Trophoblast cell (in vitro differentiated cells and primary cell): ENCODE data around the gene FAM216A.
"Not testable (repeated sequence)": the region's sequence is repeated elsewhere in the genome, so short reads cannot be mapped to it uniquely, and the experiment has no call there.

Experiments used
- DNase-seq, 2 donors: peaks; one replicate each; pipeline ENCODE4 v3.0.0-alpha.2; 2016
- H2AFZ ChIP-seq: 2 replicates; pipeline ENCODE4 v1.6.1; 2013; ENCODE audit warnings: low read length, moderate library complexity, mild to moderate bottlenecking; ENCODE audit not compliant: insufficient read depth, poor library complexity
- H2AK5ac ChIP-seq: 2 replicates; pipeline ENCODE4 v1.6.1; 2013; ENCODE audit warnings: mild to moderate bottlenecking, low read length
- H2BK120ac ChIP-seq: 2 replicates; pipeline ENCODE4 v1.6.1; 2013; ENCODE audit warnings: low read length, mild to moderate bottlenecking, moderate library complexity; ENCODE audit not compliant: insufficient read depth, poor library complexity
- H2BK12ac ChIP-seq: 2 replicates; pipeline ENCODE4 v1.6.1; 2013; ENCODE audit warnings: mild to moderate bottlenecking, low read length, moderate library complexity
- H2BK5ac ChIP-seq: 2 replicates; pipeline ENCODE4 v1.6.1; 2013; ENCODE audit warnings: low read length, low read depth, moderate library complexity, mild to moderate bottlenecking; ENCODE audit not compliant: poor library complexity
- H3K14ac ChIP-seq: 2 replicates; pipeline ENCODE4 v1.6.1; 2013; ENCODE audit warnings: mild to moderate bottlenecking, low read length
- H3K18ac ChIP-seq: 2 replicates; pipeline ENCODE4 v1.6.1; 2013; ENCODE audit warnings: mild to moderate bottlenecking, low read length
- H3K23ac ChIP-seq: 2 replicates; pipeline ENCODE4 v1.6.1; 2013; ENCODE audit warnings: low read length
- H3K27ac ChIP-seq: 2 replicates; pipeline ENCODE4 v1.5.1; 2013; ENCODE audit warnings: low read depth, mild to moderate bottlenecking, inconsistent platforms, low read length, moderate library complexity
- H3K27me3 ChIP-seq: 2 replicates; pipeline ENCODE4 v1.6.1; 2013; ENCODE audit warnings: inconsistent platforms, mild to moderate bottlenecking, low read length, moderate library complexity; ENCODE audit not compliant: insufficient read depth
- H3K36me3 ChIP-seq, 2 experiments: 1 replicate in 1 of 2; 2 replicates in 1 of 2; pipeline ENCODE4 v1.6.1; 2013; ENCODE audit warnings: low read length in 2 of 2, mild to moderate bottlenecking in 2 of 2, moderate library complexity in 1 of 2; ENCODE audit not compliant: insufficient read depth in 2 of 2, control insufficient read depth in 1 of 2
- H3K4ac ChIP-seq: 2 replicates; pipeline ENCODE4 v1.6.1; 2013; ENCODE audit warnings: low read depth, mild to moderate bottlenecking, low read length, moderate library complexity
- H3K4me1 ChIP-seq, 2 experiments: 1 replicate in 1 of 2; 2 replicates in 1 of 2; pipeline ENCODE4 v1.6.1; 2013; ENCODE audit warnings: low read length in 2 of 2, mild to moderate bottlenecking in 2 of 2, moderate library complexity in 1 of 2; ENCODE audit not compliant: insufficient read depth in 2 of 2, control insufficient read depth in 1 of 2
- H3K4me2 ChIP-seq: 2 replicates; pipeline ENCODE4 v1.6.1; 2013; ENCODE audit warnings: inconsistent platforms, mild to moderate bottlenecking, low read length, moderate library complexity
- H3K4me3 ChIP-seq: 2 replicates; pipeline ENCODE4 v1.5.1; 2013; ENCODE audit warnings: mild to moderate bottlenecking, low read depth, low read length, inconsistent platforms
- H3K79me1 ChIP-seq: one replicate; pipeline ENCODE4 v1.6.1; 2013; ENCODE audit warnings: low read length
- H3K79me2 ChIP-seq: 2 replicates; pipeline ENCODE4 v1.6.1; 2013; ENCODE audit warnings: low read length, mild to moderate bottlenecking; ENCODE audit not compliant: control insufficient read depth, insufficient read depth, poor library complexity
- H3K9ac ChIP-seq: 2 replicates; pipeline ENCODE4 v1.6.1; 2013; ENCODE audit warnings: mild to moderate bottlenecking, low read length
- H3K9me3 ChIP-seq: 2 replicates; pipeline ENCODE4 v1.6.1; 2013; ENCODE audit warnings: low read depth, mild to moderate bottlenecking, control low read depth, inconsistent platforms, low read length; ENCODE audit not compliant: insufficient read depth
- H4K12ac ChIP-seq: 2 replicates; pipeline ENCODE4 v1.6.1; 2013; ENCODE audit warnings: low read depth, mild to moderate bottlenecking, low read length, moderate library complexity
- H4K8ac ChIP-seq: 2 replicates; pipeline ENCODE4 v1.6.1; 2013; ENCODE audit warnings: low read depth, mild to moderate bottlenecking, low read length, moderate library complexity
- H4K91ac ChIP-seq: one replicate; pipeline ENCODE4 v1.6.1; 2013; ENCODE audit warnings: low read depth, mild to moderate bottlenecking, low read length, moderate library complexity
- WGBS: extraction: QIAGEN DNeasy Blood & Tissue Kit; methylation state at CpG from one replicate; pipeline ENCODE4 v1.1.7; 2013; ENCODE audit warnings: missing lambda C conversion rate; ENCODE audit not compliant: insufficient read length, insufficient coverage; ENCODE audit errors: extremely low coverage; 5-methylcytosine and 5-hydroxymethylcytosine counted together

Gene FAM216A

DNA sequence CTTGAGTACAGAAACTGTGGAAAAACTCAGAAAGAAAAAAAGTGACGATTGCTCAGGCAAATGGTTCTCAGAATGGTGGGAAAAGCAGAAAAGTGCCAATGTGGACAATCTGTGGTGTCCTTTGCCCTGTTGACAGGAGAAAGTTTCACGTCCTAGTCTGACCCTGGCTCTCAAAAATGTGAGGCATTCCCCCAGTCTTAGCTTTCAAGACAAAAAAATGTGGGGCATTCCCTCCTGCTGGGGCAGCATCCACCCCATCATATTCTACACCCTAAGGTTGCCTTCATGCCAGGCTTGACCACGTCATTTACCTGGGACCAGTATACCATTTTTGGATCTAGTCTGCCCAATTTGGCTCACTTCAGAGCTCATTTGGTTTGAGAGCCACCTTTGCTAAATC is 44.4 kb upstream of the FAM216A start:
- Histone ChIP-seq H3K18ac (no peak overlapping the region), H3K9ac (no peak overlapping the region), H3K14ac (no peak overlapping the region), H3K36me3 (no peaks in the 10 kb centered on the region), H3K4me1 (no peaks in the 10 kb centered on the region), H3K9me3 (no peaks in the 10 kb centered on the region), H2AFZ (no peak overlapping the region), H3K27ac (no peak overlapping the region), H3K27me3 (no peaks in the 10 kb centered on the region), H4K12ac (no peak overlapping the region), H3K79me2 (no peaks in the 10 kb centered on the region), H3K4ac (no peak overlapping the region), H2BK120ac (no peak overlapping the region), H2BK5ac (no peak overlapping the region), H3K4me2 (no peak overlapping the region), H2BK12ac (no peak overlapping the region), H3K79me1 (no peaks in the 10 kb centered on the region), H2AK5ac (no peak overlapping the region), H3K23ac (no peak overlapping the region), H4K91ac (no peak overlapping the region), H3K4me3 (no peak overlapping the region), H4K8ac (no peak overlapping the region)
- WGBS = no CpG with 5 or more reads among the region's 3 CpGs
- DNase-seq = no peak

DNA sequence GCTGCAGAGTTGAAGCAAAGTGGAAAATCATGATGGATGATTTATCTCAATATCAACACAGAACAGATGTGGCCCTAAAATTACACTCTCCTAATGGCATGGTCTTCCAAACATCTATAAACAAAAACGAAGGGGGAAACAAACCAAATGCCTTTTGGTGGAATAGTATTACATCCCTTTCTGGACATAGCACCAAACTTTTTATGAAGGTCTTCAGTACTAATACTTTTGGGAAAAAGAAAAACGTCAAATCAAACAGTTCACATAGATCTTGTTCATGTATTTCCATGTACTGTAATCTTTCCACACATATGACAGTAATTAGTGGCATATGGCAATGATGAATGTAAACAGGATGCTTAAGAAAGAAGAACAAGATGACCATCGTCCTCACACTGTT is 42.2 kb upstream of the FAM216A start:
- H2AFZ ChIP-seq = no peak overlapping the region
- WGBS = no CpG with 5 or more reads among the region's 3 CpGs
- H4K12ac ChIP-seq = no peak overlapping the region
- no peak overlapping the region for H3K4me2 ChIP-seq
- no peaks in the 10 kb centered on the region for H3K4me1 ChIP-seq
- no peak overlapping the region for H4K8ac ChIP-seq
- H3K18ac ChIP-seq = no peak overlapping the region
- no peaks in the 10 kb centered on the region for H3K79me2 ChIP-seq
- H4K91ac ChIP-seq = no peak overlapping the region
- H3K36me3 ChIP-seq = no peaks in the 10 kb centered on the region
- no peak for DNase-seq
- no peak overlapping the region for H3K4ac ChIP-seq
- H2BK120ac ChIP-seq = no peak overlapping the region
- H3K27me3 ChIP-seq = no peaks in the 10 kb centered on the region
- no peak overlapping the region for H2BK5ac ChIP-seq
- H3K23ac ChIP-seq = no peak overlapping the region
- H3K9ac ChIP-seq = no peak overlapping the region
- no peaks in the 10 kb centered on the region for H3K9me3 ChIP-seq
- no peak overlapping the region for H3K4me3 ChIP-seq
- H3K79me1 ChIP-seq = no peaks in the 10 kb centered on the region
- H2AK5ac ChIP-seq = no peak overlapping the region
- H3K27ac ChIP-seq = no peak overlapping the region
- H2BK12ac ChIP-seq = no peak overlapping the region
- H3K14ac ChIP-seq = no peak overlapping the region

DNA sequence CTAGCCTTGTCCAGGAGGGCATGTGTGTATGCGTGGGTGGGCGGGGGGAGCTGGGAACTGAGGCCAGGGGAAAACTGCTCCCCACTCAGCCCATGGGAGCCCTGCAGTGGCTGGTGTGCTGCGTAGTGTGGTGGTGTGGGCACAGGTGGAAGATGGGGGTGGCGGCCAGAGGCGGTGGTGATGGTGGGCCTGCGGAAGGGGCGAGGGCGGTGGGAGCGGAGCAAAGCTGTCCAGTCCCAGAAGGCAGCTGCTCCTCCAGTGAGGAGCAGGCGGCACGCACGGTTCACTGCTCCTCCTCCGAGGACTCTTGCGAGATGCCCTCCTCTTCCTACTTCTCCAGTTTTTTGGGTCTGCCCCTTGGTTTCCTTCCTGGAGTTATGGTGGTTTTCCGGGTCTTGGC is 39.0 kb upstream of the FAM216A start:
- not testable (repeated sequence) for H4K91ac ChIP-seq, DNase-seq, H3K14ac ChIP-seq, H3K79me2 ChIP-seq, H3K27me3 ChIP-seq, H3K18ac ChIP-seq, H3K4ac ChIP-seq, H3K27ac ChIP-seq, H2BK12ac ChIP-seq, H3K9me3 ChIP-seq, H3K23ac ChIP-seq, H4K12ac ChIP-seq, H3K4me2 ChIP-seq, H3K4me1 ChIP-seq, H3K4me3 ChIP-seq, H2BK120ac ChIP-seq, H2BK5ac ChIP-seq, H3K36me3 ChIP-seq, H2AFZ ChIP-seq, H3K9ac ChIP-seq, H2AK5ac ChIP-seq, H4K8ac ChIP-seq, H3K79me1 ChIP-seq
- WGBS = no CpG with 5 or more reads among the region's 15 CpGs

- no CpG with 5 or more reads among the region's 12 CpGs for WGBS
- Histone ChIP-seq H2AFZ (no peak overlapping the region), H4K8ac (no peak overlapping the region), H2BK5ac (no peak overlapping the region), H4K91ac (no peak overlapping the region), H3K14ac (no peak overlapping the region), H3K79me2 (no peaks in the 10 kb centered on the region), H3K23ac (no peak overlapping the region), H4K12ac (no peak overlapping the region), H3K27ac (no peak overlapping the region), H3K9ac (no peak overlapping the region), H2BK120ac (no peak overlapping the region), H3K9me3 (no peaks in the 10 kb centered on the region), H3K18ac (no peak overlapping the region), H3K27me3 (no peaks in the 10 kb centered on the region), H3K4me1 (no peaks in the 10 kb centered on the region), H2AK5ac (no peak overlapping the region), H3K79me1 (no peaks in the 10 kb centered on the region), H3K4me2 (no peak overlapping the region), H3K4ac (no peak overlapping the region), H3K4me3 (no peak overlapping the region), H3K36me3 (peaks cover 10 to 11% of the 10 kb centered on the region in 2 experiments), H2BK12ac (no peak overlapping the region)
- peak in 1 of 2 donors; percentile 12 for DNase-seq
Observed at GRCh38 chr12:110431957-110432587, 36.6 kb upstream of the FAM216A start.
